GM19025 (cell line): ENCODE measurements around the gene LY9.

Experiments
- ATAC-seq: cut with Tn5 transposase; IDR thresholded peaks from one replicate; pipeline ENCODE4 v1.9.1; 2021; ENCODE audit warnings: mild to moderate bottlenecking, low read depth, moderate library complexity; ENCODE audit not compliant: unreplicated experiment

LY9 gene, protein sequence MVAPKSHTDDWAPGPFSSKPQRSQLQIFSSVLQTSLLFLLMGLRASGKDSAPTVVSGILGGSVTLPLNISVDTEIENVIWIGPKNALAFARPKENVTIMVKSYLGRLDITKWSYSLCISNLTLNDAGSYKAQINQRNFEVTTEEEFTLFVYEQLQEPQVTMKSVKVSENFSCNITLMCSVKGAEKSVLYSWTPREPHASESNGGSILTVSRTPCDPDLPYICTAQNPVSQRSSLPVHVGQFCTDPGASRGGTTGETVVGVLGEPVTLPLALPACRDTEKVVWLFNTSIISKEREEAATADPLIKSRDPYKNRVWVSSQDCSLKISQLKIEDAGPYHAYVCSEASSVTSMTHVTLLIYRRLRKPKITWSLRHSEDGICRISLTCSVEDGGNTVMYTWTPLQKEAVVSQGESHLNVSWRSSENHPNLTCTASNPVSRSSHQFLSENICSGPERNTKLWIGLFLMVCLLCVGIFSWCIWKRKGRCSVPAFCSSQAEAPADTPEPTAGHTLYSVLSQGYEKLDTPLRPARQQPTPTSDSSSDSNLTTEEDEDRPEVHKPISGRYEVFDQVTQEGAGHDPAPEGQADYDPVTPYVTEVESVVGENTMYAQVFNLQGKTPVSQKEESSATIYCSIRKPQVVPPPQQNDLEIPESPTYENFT

DNA sequence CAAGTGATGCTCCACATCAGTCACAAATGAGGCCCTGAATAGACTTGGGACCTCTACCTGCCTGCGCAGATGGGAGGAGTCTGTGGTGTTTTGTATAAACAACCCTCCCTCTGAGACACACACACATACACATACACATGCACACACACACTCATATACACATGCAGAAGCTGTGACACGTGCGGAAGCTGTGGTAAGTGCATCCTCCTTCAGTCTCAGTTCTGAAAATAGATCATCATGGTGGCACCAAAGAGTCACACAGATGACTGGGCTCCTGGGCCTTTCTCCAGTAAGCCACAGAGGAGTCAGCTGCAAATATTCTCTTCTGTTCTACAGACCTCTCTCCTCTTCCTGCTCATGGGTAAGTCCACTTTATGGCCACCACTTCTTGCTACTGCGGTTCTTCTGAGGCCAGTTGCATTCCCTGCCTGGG, at the start of gene LY9:
LY9 (plus strand) TSS at position 224 of the 433 bp plus-strand sequence; CDS start at position 238, 14 bp downstream.
- peak; percentile 67 for ATAC-seq

DNA sequence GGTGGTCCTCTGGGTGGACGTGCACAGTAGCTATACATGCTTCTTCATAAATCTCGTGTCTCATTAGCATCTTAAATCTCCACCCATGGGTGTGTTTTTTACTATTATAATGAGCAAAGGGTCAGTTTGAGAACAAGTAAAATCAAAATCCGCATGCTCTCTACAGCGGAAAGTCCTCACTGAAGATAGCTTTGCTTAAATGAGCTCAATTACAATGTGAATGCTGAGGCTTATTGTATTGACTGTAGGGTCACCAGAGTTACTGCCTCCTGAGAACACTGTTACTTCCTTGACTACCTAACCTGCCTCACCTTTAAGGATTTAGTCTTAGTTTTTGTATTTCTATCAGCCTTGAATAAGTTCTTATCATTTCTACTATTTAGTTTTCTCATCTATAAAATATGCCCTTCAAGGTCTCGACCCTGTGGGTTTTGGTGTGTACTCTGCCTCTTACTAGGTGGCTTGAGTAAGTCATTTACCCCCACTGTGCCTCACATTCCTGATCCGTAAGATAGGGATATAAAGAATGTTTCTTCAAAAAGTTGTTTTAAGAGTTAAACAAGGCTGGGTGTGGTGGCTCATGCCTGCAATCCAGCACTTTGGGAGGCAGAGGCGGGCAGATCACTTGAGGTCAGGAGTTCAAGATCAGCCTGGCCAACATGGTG, 49.0 kb upstream of the LY9 start:
- ATAC-seq: no peak

DNA sequence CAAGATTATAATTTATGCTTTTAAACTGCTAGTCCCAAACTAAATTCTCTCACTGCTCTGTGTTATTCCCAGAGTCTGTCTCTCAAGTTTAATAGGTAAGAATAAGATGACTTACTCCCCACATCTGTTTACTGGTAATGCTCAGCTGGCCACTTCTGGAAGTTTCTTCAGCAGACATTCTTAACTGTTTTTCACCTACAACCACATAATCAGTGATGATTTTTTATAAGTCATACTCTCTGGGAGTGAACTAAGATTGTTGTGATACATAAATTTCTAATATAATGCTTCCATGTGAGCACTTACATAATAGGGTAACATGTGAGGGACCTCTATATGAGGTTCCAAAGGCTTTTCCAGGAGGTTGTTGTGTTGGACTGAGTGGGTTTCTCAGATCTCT, 48.3 kb upstream of the LY9 start:
- no peak for ATAC-seq

DNA sequence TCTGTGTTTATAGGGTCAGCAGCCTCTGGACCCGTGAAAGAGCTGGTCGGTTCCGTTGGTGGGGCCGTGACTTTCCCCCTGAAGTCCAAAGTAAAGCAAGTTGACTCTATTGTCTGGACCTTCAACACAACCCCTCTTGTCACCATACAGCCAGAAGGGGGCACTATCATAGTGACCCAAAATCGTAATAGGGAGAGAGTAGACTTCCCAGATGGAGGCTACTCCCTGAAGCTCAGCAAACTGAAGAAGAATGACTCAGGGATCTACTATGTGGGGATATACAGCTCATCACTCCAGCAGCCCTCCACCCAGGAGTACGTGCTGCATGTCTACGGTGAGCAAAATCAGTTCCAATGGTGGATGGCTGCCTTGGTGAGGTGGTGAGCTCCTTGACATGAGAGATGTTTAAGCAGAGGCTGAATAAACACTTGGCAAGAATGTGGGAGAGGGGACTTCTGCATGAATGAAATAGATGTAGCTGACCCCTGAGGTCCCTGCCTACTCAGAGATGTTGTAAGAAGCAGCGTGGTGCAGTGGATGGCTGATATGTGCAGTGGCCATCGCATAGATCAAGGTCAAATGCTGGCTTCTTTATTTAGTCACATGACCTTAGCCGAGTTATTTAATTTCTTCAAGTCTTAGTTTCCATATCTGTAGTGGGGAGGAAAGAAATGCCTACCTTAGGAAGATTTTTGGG, 47.6 kb upstream of the LY9 start:
- no peak for ATAC-seq

GRCh38 chr1:160748878-160749269, 47.1 kb upstream of the LY9 start:
- no peak for ATAC-seq

DNA sequence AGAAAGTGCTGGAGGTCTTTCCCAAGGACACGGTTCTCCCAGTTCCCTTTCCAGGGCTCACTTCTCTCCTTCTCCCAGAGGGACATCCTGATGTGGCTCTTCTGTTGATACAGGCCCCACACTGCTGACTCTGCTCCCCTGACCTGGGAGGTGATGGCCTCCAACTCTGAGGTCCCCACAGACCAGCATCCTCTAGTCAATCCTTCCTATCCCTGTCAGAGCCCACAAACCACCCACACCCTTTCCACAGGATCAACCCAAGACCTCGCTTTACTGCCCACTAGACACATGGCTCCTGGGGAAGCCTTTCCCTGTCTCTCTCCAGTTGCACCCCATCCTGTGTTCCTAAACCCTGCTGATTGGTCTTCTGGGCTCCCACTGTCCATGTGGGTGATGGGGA, 45.4 kb upstream of the LY9 start:
- ATAC-seq: no peak

GRCh38 chr1:160752406-160752805, 43.6 kb upstream of the LY9 start:
- ATAC-seq: no peak

- no peak for ATAC-seq
Observed at GRCh38 chr1:160752924-160753323, 43.0 kb upstream of the LY9 start.

- no peak for ATAC-seq
Observed at GRCh38 chr1:160753594-160753993, 42.4 kb upstream of the LY9 start.

- ATAC-seq: no peak
Observed at GRCh38 chr1:160755461-160755860, 40.5 kb upstream of the LY9 start.

DNA sequence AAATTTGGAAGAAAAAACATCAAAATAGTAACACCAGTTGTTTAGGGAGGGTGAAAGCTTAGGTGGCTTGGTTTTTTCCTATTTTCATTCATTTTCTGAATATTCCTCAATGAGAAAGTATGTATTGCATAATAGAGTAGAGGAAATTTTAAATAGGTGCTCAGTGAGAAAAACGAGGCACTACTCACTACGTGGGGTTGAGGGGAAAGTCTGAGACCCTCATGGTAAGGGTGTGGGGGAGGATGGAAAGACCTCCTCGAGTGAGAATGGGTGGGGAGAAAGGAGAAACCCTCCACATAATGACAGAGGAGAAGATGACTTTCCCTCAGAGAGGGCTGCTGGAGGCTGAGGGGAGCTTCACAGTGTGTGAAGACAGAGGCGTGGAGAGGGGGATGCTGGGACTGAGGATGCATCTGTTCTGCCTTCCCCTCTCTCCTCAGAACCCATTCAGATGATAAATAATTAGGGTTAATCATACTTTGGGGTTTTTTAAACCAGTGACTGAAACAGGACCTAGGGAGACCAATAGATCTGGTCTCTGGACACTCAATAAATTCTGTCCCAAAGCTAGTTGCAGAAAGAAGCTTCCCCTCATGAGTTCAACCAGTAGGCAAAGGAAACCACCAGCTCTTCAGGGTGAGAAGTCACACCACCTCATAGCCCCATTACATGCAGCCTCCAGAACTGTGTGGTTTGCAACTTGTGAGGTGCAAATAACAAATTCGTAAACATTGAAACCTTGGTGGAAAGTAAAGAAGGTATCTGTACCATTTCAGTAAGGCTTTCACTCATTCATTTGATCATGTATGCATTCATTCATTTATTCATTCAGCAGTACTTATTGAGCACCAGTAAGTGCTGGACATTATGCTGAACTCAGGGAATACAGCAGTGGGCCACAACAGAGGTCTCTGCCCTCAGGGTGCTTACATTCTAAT, 39.8 kb upstream of the LY9 start:
- ATAC-seq: peak; percentile 63

DNA sequence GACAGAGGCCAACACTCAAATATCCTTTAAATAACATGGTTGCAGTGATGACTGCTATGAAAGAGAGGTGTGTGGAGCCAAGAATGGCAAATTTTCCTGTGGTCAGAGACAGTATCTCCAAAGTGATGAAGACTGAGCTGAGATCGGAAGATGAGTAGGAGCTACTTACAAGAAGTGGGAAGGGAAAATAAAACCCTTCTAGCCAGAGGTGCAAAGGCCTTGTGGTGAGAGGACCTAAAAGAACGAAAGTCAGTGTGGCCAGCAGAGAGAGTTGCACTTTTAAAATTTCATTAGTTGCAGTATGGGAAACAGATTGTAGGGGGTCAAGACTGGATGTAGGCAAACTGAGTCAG, 39.1 kb upstream of the LY9 start:
- ATAC-seq: peak; percentile 11

DNA sequence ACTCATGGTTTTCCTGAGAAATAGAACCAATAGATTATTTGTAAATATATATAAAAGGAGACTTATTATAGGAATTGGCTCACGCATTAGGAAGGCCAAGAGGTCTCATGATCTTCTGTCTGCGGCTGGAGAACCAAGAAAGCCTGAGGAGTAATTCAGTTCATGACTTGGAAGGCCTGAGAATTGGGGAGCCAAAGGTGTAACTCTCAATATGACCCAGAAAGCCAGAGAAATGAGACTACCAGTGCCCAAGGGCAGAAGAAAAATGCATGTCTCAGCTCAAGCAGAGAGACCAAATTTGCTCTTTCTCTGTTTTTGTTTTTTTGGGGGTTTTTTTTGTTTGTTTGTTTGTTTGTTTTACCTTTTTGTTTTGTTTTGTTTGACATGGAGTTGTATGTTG, 37.5 kb upstream of the LY9 start:
- ATAC-seq: no peak

DNA sequence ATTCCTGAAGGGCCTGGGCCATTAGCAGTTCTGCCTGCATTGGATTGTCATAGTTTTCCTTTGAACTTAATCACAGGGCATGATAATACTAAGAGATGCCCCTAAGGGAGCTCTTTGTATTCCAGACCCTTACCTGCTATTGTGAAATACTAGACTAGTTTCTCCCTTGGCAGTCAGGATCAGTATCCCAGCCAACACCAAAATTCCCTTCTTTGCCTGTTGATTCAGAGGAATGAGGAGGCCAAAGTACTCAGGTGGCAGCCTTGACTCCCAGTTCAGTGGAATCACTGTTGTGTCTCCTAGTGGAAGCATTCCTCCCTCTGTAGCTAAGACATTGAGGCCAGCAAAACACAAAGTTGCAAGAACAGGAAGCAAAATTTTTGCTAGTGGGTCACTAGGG, 36.2 kb upstream of the LY9 start:
- no peak for ATAC-seq

- ATAC-seq: no peak
Observed at GRCh38 chr1:160761046-160761445, 34.9 kb upstream of the LY9 start.

- ATAC-seq: no peak
Observed at GRCh38 chr1:160761886-160762285, 34.1 kb upstream of the LY9 start.

DNA sequence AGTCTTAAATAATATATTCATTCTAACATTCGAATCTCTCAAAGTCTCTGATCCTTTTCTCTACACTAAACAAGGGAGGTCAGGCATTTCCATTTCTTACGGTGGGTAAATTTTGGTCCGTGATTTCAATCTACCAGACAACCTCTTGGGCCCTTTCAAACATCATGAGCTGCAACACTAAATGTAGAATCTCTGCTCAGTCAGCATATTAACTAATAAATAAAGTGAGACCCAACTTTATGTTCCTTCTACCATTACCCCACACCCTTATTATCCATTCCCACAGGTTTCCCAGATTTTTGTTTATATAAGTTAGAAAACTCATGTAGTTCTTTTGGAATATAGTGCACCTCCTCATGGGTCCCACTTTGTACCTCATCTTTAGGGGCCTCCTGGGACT, 32.0 kb upstream of the LY9 start:
- no peak for ATAC-seq

- ATAC-seq: peak; percentile 32
Observed at GRCh38 chr1:160767395-160768294, 28.3 kb upstream of the LY9 start.

DNA sequence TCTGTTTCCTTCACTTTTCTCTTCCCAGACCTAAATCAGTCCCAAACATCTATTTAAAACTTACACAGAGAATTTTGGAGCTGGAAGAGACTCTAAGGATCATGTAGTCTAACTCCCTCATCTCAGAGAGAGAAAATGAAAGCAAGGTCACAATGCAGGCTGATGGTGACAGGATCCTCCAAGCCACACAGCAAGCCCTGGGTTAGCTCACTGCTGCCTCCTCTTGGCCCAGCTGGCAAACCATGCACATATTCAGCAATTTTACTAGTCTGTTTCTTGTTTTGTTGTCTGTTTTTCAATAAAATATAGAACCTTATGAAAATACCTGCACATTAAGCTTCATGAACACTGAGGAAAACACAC, 27.7 kb upstream of the LY9 start:
- peak; percentile 65 for ATAC-seq
